OCI-LY7 (cell line): ENCODE data around the gene ICAM5.

Experiments used
- CTCF ChIP-seq: fragments of 200-600 bp; sonication (generic); conservative IDR thresholded peaks from 2 replicates; pipeline ENCODE4 v1.5.1; 2014; ENCODE audit warnings: mild to moderate bottlenecking, antibody characterized with exemption, low read length, moderate library complexity, mixed read lengths
- EZH2phosphoT487 ChIP-seq: fragments of 200-600 bp; sonication (generic); IDR thresholded peaks from 2 replicates; pipeline ENCODE4 v1.6.1; 2018; ENCODE audit warnings: low read depth, borderline replicate concordance, mild to moderate bottlenecking, mixed run types, antibody characterized with exemption, low read length, moderate library complexity, mixed read lengths

- no peak for TF ChIP-seq EZH2phosphoT487
- no peak for TF ChIP-seq CTCF
These were observed 38.0 kb downstream of the ICAM5 start for GRCh38 chr19:10327793-10328192.
